DOHH2 (cell line): ENCODE measurements around the gene ZDHHC17.

Experiments
- H3F3A ChIP-seq: fragments of 200-600 bp; sonication (generic), shearing (Covaris generic); 2 replicates; pipeline ENCODE4 v1.6.0; 2016; ENCODE audit warnings: antibody characterized with exemption, mild to moderate bottlenecking; ENCODE audit not compliant: control insufficient read depth, insufficient read depth
- H3K27ac ChIP-seq: fragments of 200-600 bp; sonication (generic); 2 replicates; pipeline ENCODE4 v1.5.1; 2014; ENCODE audit warnings: low read depth, mild to moderate bottlenecking, low read length, moderate library complexity
- H3K27me3 ChIP-seq: fragments of 200-600 bp; sonication (generic); 2 replicates; pipeline ENCODE4 v1.6.1; 2014; ENCODE audit warnings: mild to moderate bottlenecking, low read length, mixed read lengths; ENCODE audit not compliant: control insufficient read depth
- H3K36me3 ChIP-seq: fragments of 200-600 bp; sonication (generic); 2 replicates; pipeline ENCODE4 v1.6.1; 2014; ENCODE audit warnings: mild to moderate bottlenecking, low read length, moderate library complexity, mixed read lengths; ENCODE audit not compliant: control insufficient read depth
- H3K4me1 ChIP-seq: fragments of 200-600 bp; sonication (generic); 2 replicates; pipeline ENCODE4 v1.6.1; 2014; ENCODE audit warnings: mild to moderate bottlenecking, low read length, mixed read lengths; ENCODE audit not compliant: control insufficient read depth
- H3K4me2 ChIP-seq: fragments of 200-600 bp; sonication (generic); 2 replicates; pipeline ENCODE4 v1.6.0; 2014; ENCODE audit warnings: mild to moderate bottlenecking, low read length, moderate library complexity
- H3K4me3 ChIP-seq: fragments of 200-600 bp; sonication (generic); 2 replicates; pipeline ENCODE4 v1.5.1; 2014; ENCODE audit warnings: mild to moderate bottlenecking, low read length, mixed read lengths
- H3K79me2 ChIP-seq: fragments of 200-600 bp; sonication (generic); 2 replicates; pipeline ENCODE4 v1.6.1; 2014; ENCODE audit warnings: mild to moderate bottlenecking, low read length, mixed read lengths; ENCODE audit not compliant: control insufficient read depth
- H3K9me2 ChIP-seq: fragments of 200-600 bp; sonication (generic); replicated peaks from 2 replicates; pipeline ENCODE4 v1.6.1; 2014; ENCODE audit warnings: mild to moderate bottlenecking, low read length, mixed read lengths; ENCODE audit not compliant: control insufficient read depth
- H3K9me3 ChIP-seq: fragments of 200-600 bp; sonication (generic); 2 replicates; pipeline ENCODE4 v1.6.1; 2014; ENCODE audit warnings: antibody characterized with exemption, low read length, mixed read lengths; ENCODE audit not compliant: control insufficient read depth, insufficient read depth
- H4K20me1 ChIP-seq: fragments of 200-600 bp; sonication (generic); 2 replicates; pipeline ENCODE4 v1.6.0; 2014; ENCODE audit warnings: low read depth, mild to moderate bottlenecking, antibody characterized with exemption, low read length, moderate library complexity; ENCODE audit not compliant: control insufficient read depth, insufficient read depth
- CTCF ChIP-seq: fragments of 200-600 bp; sonication (generic); IDR thresholded peaks from one replicate; pipeline ENCODE4 v1.5.1; 2014; ENCODE audit warnings: antibody characterized with exemption, mild to moderate bottlenecking, low read depth, low read length; ENCODE audit not compliant: poor library complexity, severe bottlenecking
- EZH2phosphoT487 ChIP-seq: fragments of 200-600 bp; sonication (generic); IDR thresholded peaks from 2 replicates; pipeline ENCODE4 v1.6.1; 2017; ENCODE audit warnings: borderline replicate concordance, mild to moderate bottlenecking, antibody characterized with exemption, low read length, moderate library complexity, mixed read lengths

The ZDHHC17 gene

GRCh38 chr12:76836633-76837032, 72.7 kb downstream of the ZDHHC17 start:
- no peaks in the 10 kb centered on the region for H3K9me2 ChIP-seq
- H3K4me2 ChIP-seq, result no peak overlapping the region

GRCh38 chr12:76847260-76847659, 83.3 kb downstream of the ZDHHC17 start:
- Histone ChIP-seq H3K4me1 (no peaks in the 10 kb centered on the region), H3K4me2 (no peak overlapping the region), H3K9me3 (no peaks in the 10 kb centered on the region), H3K4me3 (no peak overlapping the region), H3F3A (0 out of 2 replicates have a peak, but pooled peaks cover 2% of the 10 kb centered on the region), H3K79me2 (no peaks in the 10 kb centered on the region), H3K36me3 (peaks cover 10% of the 10 kb centered on the region), H3K27me3 (no peaks in the 10 kb centered on the region), H4K20me1 (no peaks in the 10 kb centered on the region), H3K27ac (no peak overlapping the region), H3K9me2 (no peaks in the 10 kb centered on the region)
- TF ChIP-seq EZH2phosphoT487 (no peak), CTCF (no peak)

More at GRCh38 chr12:76836633-76837032, 72.7 kb downstream of the ZDHHC17 start:
- H3K27ac ChIP-seq, result no peak overlapping the region
- H3K79me2 ChIP-seq, result no peaks in the 10 kb centered on the region
- no peaks in the 10 kb centered on the region for H3F3A ChIP-seq
- H3K4me3 ChIP-seq, result no peak overlapping the region
- H3K4me1 ChIP-seq, result no peaks in the 10 kb centered on the region
- H3K27me3 ChIP-seq, result no peaks in the 10 kb centered on the region
- no peaks in the 10 kb centered on the region; the same call in 1 of the 2 replicates for H3K36me3 ChIP-seq
- TF ChIP-seq EZH2phosphoT487, result no peak
- TF ChIP-seq CTCF, result no peak
- H3K9me3 ChIP-seq, result no peaks in the 10 kb centered on the region
- no peaks in the 10 kb centered on the region for H4K20me1 ChIP-seq

GRCh38 chr12:76848132-76848531, 84.2 kb downstream of the ZDHHC17 start:
- no peaks in the 10 kb centered on the region for H3K9me3 ChIP-seq
- H4K20me1 ChIP-seq, result no peaks in the 10 kb centered on the region
- H3K9me2 ChIP-seq, result no peaks in the 10 kb centered on the region
- no peak overlapping the region for H3K4me3 ChIP-seq
- 0 out of 2 replicates have a peak, but pooled peaks cover 2% of the 10 kb centered on the region for H3F3A ChIP-seq
- no peaks in the 10 kb centered on the region for H3K4me1 ChIP-seq
- H3K36me3 ChIP-seq, result peaks cover 10% of the 10 kb centered on the region; the same call in 1 of the 2 replicates
- no peaks in the 10 kb centered on the region for H3K79me2 ChIP-seq
- H3K27ac ChIP-seq, result no peak overlapping the region
- no peak overlapping the region for H3K4me2 ChIP-seq
- TF ChIP-seq EZH2phosphoT487 (no peak), CTCF (no peak)
- H3K27me3 ChIP-seq, result no peaks in the 10 kb centered on the region

- Histone ChIP-seq H3K9me3 (no peaks in the 10 kb centered on the region), H3K27ac (no peak overlapping the region), H3F3A (0 out of 2 replicates have a peak, but pooled peaks cover 2% of the 10 kb centered on the region), H3K4me1 (no peaks in the 10 kb centered on the region), H3K36me3 (peaks cover 7% of the 10 kb centered on the region; the same call in 1 of the 2 replicates), H3K79me2 (no peaks in the 10 kb centered on the region), H3K27me3 (no peaks in the 10 kb centered on the region), H3K4me2 (no peak overlapping the region), H3K4me3 (no peak overlapping the region), H3K9me2 (no peaks in the 10 kb centered on the region), H4K20me1 (no peaks in the 10 kb centered on the region)
- no peak for TF ChIP-seq EZH2phosphoT487
- TF ChIP-seq CTCF, result no peak
Observed at GRCh38 chr12:76852106-76852505, 88.2 kb downstream of the ZDHHC17 start.
